Measurements from ENCODE around the gene BCKDHA.
A peak's percentile ranks its signal among the peaks of the same experiment; 100 is the strongest.
"Not testable (repeated sequence)": the region's sequence is repeated elsewhere in the genome, so short reads cannot be mapped to it uniquely, and the experiment has no call there.

BCKDHA gene

DNA sequence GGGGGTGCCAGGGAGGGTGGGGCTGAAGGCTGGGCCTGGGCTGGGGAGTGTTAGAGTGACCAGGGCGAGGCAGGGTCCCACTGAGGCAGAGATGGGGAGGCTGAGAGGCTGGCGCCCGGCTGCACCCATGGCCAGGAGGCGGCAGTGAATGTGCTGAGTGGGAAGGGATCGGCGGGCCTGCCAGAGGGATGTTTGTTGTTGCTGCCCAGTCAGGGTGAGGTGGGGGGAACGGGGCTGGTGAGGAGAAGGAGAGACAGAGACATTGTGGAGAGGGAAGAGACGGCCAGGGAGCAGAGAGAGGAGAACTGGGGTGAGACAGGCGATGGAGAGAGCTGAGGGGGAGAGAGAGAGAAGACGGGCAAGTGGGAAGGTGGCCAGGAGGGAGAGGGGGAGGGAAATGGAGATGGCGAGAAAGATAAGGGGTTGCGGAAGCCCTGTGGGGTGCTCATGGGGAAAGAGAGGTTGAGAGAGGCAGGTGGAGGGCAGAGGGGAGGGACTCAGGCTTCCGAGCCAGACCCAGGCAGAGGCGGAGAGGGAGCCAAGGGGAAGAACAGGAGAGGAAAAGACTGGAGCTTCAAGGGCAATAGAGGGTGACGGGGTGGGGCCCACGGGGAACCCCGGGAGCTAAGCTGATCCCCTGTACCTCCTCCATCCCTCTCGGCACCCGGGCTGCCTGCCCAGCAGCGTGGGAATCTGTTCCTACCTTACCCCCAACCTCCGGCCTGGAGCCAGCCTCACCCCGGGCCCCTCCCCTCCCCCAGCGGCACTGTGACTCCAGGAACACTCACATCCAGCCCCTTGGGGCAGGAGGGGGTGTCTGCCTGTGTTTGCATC is 30.2 kb downstream of the BCKDHA start:
- peak; percentile 89 for DNase-seq

DNA sequence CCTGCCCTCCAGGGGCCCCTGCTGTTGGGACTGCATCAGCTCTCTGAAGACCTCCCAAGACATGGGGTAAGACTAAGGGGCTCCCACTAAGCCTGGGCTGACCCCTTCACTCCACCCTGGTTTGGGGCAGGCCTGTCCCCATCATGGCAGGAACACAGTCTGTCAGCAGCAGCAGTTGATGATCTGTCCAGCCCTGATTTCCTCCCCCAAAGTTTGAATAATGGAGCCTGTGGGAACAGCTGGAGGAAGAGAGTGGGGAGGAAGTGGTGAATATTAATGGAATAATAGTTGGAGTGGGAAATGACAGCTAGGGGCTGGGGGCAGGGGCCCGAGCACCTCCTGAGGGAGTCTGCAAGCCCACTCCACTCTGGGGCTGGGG is 30.9 kb downstream of the BCKDHA start:
- peak; percentile 55 for DNase-seq

DNA sequence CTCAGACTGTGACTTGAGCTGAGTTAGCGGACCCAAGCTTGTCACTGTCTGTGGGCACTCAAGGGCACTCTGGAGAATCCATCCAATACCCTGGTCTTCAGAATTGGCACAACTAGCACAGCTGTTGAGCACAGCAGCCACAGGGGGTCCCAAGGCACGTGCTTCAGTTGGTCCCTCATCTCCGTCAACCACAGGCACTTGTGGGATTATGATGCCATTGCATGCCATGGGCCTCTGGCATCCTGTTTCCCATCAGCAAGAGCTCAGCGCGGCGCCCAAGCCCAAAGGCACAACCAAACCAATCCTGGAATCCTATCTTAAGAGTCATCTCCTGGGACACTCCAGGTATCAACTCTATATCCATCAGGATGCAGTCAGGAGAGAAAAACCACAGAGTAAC is 33.3 kb downstream of the BCKDHA start:
- no peak for DNase-seq

DNA sequence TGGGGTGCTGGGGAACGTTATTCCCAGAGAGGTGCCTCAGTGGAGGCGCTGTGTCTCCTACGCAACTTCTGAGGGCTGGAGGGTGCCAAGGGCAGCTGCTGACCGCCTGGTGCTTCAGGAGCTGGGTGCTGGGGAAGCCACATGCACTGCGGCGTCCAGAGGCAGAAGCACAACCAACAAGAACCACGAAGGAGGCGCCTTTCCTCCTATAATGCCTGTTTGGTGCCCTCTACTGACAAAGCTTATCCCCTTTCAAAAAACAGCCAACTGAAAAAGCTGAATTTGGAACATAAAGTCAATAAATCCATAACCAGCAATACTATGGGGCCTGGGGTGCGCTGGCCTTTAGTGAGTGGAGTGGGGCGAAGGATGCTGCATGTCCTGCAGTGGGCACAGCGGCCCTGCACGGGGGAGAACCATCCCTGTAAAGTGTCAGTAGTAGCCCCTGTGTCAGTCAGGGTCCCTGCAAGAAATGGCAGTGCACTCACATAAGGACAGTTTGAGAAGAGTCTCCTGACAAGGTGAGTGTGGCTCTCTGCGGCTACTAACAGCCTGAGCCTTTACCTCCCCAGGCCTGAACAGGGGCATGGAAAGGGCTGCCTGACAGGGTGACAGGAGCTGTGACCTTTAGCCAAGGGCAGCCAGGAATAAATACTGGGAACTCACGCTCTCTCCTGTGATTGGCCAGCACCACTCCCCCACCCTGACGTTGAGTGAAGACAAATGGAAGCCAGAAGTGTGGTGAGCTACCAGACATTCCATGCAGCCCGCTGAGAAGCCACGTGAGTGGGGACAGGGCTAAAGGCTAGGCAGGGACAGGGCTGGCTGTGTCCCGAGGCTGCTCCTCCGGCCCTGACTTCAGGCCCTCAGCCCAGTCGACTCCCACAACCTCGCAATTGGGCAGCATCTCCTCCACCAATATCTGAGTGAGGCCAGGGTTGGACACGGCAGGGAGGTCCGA is 34.1 kb downstream of the BCKDHA start:
- DNase-seq = peak; percentile 82

DNA sequence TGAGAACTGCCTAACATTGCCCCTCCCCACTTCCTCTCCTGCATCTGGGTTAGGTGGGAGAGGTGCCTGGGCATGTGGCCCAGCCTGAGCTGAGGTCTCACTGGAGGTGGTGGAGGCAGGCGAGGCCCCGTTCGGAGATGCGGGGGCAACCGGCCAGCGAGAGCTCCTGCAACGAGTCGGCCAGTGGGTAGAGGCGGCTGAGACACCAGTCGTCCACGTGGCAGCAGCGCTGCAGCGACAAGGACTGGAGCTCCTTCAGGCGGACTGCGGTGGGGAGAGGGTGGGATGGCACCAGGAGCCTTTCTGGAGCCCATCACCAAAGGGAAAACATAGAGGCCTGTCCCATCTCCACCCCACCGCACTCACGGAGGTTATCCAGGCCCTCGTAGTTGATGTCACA is 35.6 kb downstream of the BCKDHA start:
- no peak for DNase-seq

DNA sequence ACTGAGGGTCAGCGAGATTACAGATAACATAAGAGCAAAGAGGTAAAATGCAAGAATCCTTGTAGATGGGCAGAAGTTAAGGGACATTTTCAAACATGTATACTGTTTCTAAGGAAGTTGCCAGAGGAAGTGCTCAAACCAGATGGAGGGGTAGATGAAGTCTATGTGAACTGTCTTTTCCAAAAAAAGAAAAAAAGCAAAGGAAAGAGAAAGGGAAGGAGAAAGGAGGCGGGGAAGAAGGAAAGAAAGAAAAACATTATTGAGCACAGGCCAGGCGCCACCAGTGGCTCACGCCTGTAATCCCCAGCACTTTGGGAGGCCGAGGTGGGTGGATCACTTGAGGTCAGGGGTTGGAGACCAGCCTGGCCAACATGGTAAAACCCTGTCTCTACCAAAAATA is 36.8 kb downstream of the BCKDHA start:
- DNase-seq = no peak

DNA sequence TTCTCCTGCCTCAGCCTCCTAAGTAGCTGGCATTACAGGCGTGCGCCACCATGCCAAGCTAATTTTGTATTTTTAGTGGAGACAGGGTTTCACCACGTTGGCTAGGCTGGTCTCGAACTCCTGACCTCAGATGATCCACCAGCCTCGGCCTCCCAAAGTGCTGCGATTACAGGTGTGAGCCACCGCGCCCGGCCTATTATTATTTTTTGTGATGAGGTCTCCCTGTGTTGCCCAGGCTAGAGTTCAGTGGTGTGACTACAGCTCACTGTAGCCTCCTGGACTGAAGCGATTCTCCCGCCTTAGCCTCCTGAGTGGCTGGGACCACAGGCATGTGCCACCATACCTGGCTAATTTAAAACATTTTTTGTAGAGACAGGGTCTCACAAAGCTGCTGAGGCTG is 37.8 kb downstream of the BCKDHA start:
- DNase-seq = not testable (repeated sequence)

DNA sequence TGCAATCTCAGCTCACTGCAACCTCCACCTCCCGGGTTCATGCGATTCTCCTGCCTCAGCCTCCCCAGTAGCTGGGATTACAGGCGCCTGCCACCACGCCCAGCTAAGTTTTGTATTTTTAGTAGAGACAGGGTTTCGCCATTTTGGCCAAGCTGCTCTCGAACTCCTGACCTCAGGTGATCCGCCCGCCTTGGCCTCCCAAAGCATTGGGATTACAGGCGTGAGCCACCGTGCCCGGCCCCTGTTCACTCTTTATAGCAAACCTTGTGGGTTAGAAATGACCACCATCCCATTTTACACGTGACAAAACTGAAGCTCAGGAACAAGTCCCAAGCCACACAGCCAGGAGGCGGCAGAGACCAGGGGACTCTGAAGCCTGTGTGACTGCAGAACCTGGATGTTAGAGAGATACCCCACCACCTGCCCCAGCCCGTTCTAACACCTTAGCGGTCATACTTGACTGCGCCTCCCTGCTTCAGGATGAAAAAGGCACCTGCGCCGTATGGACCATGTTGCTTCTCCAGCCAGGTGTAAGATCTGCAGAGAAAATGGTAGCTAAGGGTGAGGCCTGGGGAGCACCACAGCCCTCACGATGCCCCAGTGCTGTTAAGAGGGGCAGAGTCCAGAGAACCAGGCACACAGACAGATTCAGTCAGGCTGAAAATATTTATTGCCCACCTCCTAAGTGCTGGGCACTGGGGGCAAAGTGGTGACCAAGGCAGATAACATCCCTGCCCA is 38.5 kb downstream of the BCKDHA start:
- no peak for DNase-seq

DNA sequence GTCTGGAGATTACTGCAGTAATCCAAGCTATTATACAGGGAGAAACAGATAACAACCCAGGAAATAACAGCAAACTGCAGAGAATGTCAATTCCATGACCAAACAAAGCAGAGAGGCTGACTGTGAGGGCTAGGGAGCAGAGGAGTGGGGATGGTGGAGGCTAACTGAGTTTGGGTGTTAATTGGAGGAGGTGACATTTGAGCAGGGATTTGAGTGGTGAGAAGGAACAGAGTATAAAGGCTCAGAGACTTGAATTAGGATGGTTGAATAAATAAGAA is 39.0 kb downstream of the BCKDHA start:
- no peak for DNase-seq

DNA sequence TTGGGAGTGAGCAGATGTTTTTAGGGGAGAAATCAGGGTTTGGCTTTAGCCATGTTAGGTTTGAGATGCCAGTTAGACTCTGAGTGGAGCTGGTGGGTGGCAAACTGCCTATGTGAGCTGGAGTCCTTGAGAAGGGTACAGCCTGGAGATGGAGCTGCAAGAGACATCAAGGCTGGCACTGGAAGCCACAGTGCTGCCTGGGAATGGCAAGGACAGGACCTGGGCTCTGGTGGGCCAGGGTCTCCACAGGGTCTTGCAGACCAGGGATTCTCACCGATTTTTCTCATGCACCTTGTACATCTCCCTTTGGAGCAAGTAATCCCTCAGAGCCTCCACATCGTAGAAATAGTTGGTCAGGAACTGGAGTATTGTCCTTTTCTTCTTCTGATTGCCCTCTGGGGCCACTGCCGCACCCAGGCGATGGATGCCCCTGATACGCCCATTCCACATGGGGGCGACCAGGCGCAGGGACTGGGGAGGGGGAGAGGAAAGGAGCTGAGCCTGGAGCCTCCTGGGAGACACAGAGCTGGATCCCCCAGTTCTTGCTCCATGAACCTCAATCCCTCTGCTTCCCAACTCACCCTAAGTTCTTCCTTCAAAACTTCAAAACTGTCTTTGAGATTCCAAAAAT is 40.4 kb downstream of the BCKDHA start:
- no peak for DNase-seq

DNA sequence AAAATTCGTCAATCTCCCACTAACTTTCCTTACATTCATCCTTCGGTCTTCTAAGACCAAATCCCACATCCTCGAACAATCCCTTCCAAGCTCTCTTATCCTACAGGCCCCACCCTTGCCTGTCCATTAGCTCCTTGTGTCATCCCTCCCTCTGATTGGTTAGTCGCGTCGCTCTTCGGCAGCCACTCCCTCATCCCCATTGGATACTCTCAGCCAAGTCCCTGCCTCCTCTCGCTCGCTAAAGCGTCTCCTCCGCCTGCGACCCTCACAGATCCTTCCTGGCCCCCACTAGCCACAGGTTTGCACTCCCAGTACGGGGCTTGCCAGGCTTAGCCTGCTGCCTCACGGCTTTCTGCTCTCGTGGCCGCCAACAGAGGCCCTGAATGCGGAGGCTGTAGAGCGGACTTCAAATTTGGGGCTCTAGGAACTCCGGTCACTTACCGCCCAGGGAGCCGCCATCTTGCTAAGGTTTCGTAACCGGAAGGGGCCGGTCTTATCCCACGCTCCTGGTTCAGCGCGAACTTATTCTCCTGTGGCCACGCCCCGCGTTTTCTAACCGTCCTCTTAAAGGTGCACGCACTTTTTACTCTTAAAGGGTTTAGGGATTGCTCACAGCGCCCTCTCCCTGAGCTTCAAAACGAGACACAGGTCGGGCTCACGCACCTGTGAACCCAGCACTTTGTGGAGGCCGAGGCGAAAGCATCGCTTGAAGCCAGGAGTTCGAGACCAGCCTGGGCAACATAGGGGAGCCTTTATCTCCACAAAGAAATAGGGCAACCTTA is 42.0 kb downstream of the BCKDHA start, which contains the start of gene DMAC2:
TSS of gene DMAC2 (minus strand) at position 472 of the 782 bp plus-strand sequence. CDS start at position 459, 13 bp downstream.
- DNase-seq = peak; percentile 100

DNA sequence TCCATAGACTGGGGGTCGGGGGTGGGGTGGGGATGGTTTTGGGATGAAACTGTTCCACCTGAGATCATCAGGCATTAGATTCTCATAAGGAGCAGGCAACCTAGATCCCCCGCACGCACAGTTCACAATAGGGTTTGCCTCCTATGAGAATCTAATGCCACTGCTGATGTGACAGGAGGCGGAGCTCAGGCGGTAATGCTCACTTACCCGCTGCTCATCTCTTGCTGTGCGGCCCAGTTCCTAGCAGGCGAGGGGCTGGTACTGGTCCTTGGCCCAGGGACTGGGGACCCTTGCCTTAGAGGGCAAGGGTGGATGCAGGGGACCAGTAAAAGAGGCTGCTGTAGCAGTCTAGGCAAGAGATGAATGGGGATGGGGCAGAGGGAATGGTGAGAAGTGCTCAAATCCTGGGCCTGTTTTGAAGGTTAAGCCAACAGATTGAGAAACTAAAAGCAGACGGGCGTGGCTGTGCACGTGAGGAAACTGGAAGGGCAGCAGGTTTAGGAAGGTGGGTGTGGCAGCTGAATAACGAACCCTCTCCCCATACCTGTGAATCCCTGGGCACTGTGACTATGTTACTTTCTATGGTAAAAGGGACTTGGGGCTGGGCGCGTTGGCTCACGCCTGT is 43.8 kb downstream of the BCKDHA start:
- no peak for DNase-seq

DNA sequence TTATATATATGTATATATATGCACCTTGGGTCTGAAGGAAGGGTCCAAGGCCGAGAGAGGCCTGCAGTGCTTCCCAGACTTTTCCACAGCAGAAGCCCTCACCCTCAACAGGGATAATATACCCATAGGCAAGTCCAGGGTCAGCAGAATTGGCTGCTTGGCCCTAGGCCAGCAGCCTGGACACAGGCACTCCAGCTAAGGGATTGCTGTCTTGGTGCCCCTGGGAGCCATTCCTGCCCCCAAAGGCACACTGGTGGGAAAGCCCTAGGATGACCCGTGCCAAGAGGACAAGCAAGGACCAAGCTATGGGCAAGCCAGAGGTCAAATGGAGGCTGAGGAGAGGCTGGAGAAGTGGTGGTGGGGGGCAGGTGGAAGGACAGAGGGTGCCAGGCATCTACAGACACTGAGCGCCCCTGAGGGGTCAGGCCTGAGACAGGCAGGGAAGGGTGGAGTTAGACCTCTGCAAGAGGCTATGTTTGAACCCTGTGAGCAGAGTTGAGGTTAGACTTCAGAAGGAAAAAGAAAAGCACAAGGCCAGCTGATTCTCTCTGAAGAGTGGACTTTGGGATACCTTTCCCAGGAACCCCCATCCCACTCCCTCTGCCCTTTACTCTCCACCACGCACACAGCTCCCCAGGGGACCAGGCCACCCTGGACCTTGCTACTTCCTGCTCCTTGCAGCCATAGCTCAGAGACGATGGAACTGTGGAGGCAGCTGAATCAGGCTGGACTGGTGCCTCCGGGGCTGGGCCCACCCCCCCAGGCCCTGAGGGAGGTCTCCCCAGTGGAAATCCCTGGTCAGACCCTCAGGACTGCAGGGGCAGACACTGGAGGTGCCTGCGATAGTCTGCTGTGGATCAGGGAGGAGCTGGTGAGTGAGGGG is 45.1 kb downstream of the BCKDHA start, which contains the start of gene ERICH4:
TSS of gene ERICH4 (plus strand) at position 684 of the 883 bp plus-strand sequence. CDS start at position 698, 14 bp downstream.
- DNase-seq = no peak

DNA sequence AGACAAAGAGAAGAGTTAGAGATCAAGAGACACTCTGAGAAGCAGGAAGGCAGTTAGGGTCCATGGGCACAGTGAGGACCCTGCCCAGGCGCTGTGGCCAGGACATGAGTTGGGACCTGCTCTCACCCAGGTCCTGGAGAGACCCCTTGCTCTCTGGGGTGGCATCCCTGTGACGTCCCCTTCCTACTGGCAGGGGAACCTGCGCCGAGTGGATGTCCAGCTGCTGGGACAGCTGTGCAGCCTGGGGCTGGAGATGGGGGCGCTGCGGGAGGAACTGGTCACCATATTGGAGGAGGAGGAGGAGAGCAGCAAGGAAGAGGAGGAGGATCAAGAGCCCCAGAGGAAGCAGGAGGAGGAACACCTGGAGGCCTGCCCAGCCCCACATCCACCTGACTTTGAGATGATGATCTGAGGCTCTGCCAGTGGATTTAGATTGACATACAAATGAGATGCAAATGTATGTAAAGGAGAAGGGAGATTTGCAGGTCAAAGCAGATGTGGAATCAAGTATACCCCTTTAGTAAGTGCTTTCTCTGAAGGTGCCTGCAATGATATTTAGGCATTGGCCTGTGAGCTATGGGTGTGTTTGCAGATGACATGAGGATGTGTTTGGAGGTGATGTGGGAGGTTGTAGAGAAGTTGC is 46.3 kb downstream of the BCKDHA start:
- DNase-seq = no peak

DNA sequence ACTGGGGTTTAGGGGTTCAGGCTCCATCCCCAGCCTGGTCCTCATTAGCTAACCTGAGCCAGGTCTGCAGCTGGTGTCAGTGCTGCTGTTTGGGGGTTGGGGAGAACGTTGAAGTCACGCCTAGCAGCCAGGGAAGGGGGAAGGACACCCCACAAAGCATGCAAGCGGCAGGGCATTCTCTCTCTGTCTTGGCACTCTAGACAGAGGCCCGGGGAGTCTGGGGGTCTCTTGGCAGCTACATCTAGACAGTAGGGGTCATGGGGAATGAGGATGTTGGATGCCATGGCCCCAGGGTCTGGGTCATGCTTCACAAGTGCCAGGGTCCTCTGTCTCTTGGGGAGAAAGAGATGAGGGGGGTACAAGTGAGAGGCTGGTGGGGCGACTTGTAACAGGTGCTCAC is 48.0 kb downstream of the BCKDHA start:
- DNase-seq = no peak

DNA sequence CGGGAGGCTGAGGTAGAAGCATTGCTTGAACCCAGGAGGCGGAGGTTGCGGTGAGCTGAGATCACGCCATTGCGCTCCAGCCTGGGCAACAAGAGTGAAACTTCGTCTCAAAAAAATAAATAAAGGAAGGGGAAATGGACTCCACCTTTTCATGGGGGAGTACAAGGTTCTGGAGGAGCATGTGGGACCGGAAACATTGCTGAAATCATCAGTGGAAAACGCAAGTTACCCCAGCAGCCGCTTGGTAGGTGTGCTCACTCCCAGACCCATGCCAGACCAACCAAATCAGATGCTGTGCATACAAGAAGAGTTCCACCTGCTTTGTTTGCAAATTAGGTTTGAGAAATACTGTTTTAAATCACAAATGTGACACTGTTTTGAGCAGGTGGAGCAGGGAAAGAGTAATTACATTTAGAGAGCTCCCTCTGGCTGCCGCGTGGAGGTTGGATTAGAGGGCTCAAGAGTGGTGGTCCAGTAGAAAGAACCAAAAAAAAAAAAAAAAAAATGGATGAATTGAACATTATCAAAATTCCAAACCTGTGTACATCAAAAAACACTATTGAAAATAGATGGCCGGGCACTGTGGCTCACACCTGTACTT is 50.2 kb downstream of the BCKDHA start:
- DNase-seq = no peak

DNA sequence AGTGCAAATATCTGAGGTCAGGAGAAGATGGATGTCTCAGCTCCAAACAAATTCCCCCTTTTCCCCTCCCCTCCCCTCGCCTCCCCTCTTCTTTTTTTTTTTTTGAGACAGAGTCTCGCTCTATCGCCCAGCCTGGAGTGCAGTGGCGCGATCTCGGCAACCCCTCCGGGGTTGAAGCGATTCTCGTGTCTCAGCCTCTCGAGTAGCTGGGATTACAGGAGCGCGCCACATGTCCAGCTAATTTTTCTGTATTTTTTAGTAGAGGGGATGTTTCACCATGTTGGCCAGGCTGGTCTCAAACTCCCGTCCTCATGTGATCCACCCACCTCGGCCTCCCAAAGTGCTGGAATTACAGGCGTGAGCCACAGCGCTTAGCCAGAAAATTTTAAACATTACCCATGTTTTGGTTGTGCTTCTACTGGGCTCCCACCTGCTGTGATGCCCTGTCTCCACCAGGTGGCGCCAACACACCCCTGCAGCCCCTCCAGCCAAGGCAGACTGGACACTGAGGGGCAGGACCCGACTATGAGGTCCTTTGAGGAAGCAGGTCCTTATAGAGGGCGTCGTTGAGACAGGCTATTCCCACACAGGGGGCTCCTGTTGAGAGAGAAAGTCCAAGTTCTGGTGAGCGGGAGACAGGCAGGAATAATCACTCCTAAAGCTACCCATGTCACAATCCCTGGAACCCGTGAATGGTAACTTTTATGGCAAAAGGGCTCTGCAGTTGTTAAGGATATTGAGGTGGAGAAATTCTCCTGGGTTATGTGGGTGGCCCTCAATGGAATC is 51.7 kb downstream of the BCKDHA start:
- DNase-seq = peak; percentile 84

DNA sequence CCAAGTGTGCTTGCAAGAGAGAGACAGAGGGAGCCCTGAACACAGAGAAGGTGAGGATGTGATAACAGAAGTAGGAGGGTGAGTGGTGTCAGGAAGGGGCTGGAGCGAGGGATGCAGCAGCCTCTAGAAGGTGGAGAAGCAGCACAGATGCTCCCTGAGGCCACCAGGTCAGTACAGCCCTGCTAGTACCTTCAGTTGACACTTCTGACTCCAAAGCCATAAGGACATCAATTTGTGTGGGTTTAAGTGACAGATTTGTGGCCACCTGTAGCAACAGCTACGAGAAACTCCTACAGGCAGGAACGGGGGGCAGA is 52.2 kb downstream of the BCKDHA start:
- DNase-seq = peak; percentile 57

All from DMS53 (cell line).